Posterior vena cava (tissue), 2 donors: Measurements from ENCODE around the gene NPR2. TPM values are rescaled to one million over a fixed set of nuclear protein-coding genes. Genes with fewer than 3 reads are reported as not detected.

Experiments used
- DNase-seq: peaks from one replicate; pipeline ENCODE4 v3.0.0-alpha.2; 2020; ENCODE audit warnings: low spot score
- intact Hi-C, 2 donors: fragments of 100-400 bp; cut with DNase I; formaldehyde crosslinking; loops; one replicate each; pipeline versions ENCODE4 v1.14.1 to v1.14.2; 2022 to 2023
- total RNA-seq, 2 donors: library from RNA; stranded (reverse); fragmentation: NEBNext Ultra II Directional; extraction: Animal tissue kit (Norgen Biotek cat#: 25700); gene quantifications; one replicate each; pipeline ENCODE4 v1.2.1, GENCODE V29; 2021
- donor health status: DM: yes; HTN: yes; CAD: no.
- donor health status: DM: yes; HTN: yes; CAD: no.

NPR2 gene
- total RNA-seq, 2 donors from 2014 or later: 27.4 to 47.1 TPM

DNA sequence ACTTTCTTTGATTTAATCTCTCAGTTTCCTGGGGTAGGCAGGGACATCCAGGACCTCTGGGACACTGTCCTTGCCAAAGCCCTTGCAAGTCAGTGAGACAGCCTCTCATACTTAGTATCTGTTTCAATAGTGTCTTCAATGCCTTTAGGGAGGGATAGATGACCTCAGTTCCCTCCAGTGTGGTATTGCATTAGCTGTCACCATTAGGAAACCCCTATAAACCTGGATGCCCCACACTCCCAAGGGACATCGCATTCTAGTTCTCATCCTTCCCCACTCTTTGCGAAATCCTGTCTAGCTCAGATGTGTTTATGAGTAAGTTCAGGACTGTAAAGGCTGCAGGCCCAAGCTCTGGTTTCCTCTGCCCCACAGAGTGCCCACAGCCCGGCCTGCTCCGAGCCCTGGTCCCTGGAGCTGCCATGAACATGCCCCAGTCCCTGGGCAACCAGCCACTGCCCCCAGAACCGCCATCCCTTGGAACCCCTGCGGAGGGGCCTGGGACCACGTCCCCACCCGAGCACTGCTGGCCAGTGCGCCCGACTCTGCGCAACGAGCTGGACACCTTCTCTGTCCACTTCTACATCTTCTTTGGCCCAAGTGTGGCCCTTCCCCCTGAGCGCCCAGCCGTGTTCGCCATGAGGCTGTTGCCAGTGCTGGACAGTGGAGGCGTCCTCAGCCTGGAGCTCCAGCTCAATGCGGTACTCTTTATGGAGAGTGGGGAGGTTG, 50.8 kb downstream of the NPR2 start:
- peak; percentile 66 for DNase-seq
- intact Hi-C loops: loop anchor here in 1 of 2 donors (10.0 kb wide), 1 partner anchor 737 kb away; the partner anchor contains the start of gene STOML2

GRCh38 chr9:35842795-35843194, 51.4 kb downstream of the NPR2 start:
- intact Hi-C loops: loop anchor here in 1 of 2 donors (10.0 kb wide), 1 partner anchor 738 kb away; the partner anchor contains the start of gene STOML2
- no peak for DNase-seq

DNA sequence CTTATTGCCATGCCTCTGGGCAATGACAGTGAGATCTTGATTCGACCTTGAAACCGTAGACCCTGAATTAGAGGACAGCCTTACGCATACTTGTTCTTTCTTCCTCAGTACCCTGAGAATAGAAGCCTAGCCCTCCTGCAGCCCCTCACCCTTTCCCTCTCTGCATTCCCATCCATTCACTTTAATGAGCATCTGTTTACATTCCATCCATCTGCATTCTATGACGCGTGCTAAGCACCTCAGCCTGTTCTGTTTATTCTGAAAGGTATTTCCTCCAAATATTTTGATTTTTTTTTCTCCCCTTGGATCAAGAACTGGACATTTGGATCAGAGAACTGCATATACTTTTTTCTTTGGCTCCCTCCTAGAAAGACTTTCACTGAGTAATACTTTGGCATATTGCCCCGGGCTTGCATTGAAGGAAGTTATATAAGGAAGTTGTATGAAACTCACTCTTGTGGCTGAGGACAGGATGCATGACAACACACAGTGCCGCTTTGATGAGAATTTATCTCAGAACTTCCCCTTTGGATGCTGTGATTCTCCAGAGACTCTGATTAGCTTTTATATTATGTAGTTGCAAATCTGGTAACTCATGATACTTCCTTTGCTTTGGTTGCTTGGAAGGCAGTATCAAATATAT, 53.4 kb downstream of the NPR2 start:
- intact Hi-C loops: loop anchor here in 1 of 2 donors (10.0 kb wide), 1 partner anchor 740 kb away; the partner anchor contains the start of gene STOML2
- DNase-seq: peak; percentile 25

GRCh38 chr9:35845824-35846771, 54.7 kb downstream of the NPR2 start:
- DNase-seq: peak; percentile 68
- intact Hi-C loops: loop anchor here in 1 of 2 donors (10.0 kb wide), 1 partner anchor 741 kb away; the partner anchor contains the start of gene STOML2

DNA sequence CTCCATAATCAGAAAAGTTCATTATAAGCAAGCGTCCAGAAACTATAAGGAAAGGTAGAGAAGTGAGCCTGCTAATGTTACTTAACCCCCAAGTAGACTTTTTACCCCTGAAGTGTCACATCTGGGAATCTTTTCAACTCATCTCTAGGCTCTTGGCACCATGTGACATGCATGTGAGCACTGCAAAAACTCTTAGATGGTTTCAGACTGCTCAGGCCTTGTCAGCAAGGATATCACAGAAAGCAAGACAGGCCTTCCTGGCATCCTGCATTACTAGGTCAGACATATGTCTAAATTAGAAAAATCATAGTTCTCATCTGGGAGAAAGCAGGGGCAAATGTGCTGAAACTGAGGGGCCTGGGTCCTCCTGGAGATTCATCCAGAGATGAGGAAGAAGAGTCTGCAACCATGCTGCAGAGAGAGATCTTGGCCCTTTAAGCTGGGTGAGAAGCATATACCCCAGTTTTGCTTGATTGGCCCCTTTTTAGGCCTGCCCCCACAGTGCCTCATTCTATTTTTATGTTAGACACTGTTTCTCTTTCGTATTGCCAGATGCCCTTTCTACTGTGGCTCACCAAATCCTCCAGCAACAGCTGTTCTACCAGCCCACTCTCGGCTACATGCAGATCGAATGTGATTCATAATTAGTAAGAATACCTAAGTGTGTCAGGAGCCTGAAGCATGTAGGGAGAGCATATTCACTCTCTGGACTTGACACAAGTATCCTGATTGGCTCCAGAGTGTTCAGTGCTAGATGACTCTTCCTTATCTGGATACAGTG, 56.6 kb downstream of the NPR2 start:
- DNase-seq: no peak

DNA sequence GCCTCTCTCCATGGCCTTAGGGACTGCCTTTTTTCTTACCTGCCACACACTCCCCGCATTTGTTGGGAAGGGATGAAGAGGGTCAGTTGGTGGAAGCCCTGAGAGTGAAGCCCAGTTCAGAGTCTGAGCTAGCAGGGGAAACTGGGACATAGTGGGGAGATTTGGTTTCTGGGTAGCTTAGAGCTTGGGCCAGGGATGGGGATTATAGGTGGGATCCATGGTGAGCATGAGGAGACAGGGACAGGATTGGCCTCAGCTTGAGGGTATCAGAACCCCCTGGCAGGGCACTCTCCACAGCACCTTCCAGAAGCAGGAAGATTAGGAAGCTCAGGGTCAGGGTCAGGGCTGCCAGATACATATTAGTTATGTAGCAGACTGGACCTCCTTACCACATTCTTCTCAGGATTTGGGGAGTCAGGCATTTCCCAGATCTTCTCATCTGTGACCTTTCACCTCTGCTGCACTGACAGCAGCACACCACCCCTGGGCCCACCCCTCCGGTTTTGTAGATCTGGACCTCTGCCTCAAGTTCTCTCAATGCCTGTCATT, 61.0 kb downstream of the NPR2 start:
- intact Hi-C loops: no loop called here
- DNase-seq: peak; percentile 19

More for the DNA sequence above, 56.6 kb downstream of the NPR2 start:
- intact Hi-C loops: loop anchor here (1.0 to 10.0 kb wide), 2 partner anchors 56 to 743 kb away; partner anchors contain the start of gene STOML2 (in 1 of the 2)

DNA sequence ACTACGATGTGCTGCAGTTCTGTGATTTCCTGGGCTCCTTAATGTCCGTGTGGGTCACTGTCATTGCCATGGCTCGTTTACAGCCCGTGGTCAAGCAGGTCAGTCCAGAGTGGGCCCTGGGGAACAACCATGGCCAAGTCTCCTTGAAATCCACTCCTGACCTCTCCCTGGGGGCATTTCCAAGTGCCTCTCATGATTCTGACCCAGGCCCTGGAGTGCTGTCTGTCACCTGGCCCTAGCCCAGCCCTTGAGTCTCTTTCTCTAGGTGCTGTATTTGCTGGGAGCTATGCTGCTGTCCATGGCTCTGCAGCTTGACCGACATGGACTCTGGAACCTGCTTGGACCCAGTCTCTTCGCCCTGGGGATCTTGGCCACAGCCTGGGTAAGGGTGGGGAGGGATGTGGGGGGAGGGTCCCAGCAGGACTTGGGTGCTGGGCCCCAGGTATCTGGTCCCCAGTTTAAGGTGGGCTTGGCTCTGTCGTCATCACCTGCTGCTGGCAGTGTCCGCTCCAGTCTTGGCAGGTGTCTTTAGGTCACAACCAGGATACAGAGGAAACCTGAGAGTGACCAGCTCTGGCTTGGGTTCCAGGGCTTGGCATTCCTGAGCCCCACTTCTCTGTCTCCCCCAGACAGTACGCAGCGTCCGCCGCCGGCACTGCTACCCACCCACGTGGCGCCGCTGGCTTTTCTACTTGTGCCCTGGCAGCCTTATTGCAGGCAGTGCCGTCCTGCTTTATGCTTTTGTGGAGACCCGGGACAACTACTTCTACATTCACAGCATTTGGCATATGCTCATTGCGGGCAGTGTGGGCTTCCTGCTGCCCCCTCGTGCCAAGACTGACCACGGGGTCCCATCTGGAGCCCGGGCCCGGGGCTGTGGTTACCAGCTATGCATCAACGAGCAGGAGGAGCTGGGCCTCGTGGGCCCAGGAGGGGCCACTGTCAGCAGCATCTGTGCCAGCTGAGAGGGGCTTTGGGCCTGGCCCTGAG, 61.8 kb downstream of the NPR2 start:
- peak; percentile 80 for DNase-seq
- intact Hi-C loops: no loop called here

- DNase-seq: peak; percentile 26
Observed at GRCh38 chr9:35854091-35854762, 62.8 kb downstream of the NPR2 start.

DNA sequence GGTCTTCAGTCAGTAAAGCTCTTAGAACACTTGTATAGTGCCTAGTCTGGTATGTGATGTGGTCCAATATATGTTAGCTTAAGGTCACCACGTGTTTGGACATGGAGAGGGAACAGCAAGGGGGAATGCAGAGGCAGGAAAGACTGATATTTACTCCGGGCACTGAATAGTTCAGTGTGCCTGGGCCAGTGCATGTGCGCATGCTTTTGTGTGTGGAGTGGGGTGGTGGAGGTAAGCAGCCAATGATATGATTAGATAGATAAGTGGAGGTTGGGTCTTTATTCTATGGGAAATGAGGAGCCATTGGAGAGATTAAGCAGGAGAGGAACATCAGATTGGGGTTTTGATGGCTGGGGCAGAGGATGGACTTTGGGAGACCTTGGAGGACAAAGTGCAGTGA, 64.8 kb downstream of the NPR2 start:
- DNase-seq: no peak
- intact Hi-C loops: no loop called here

More at GRCh38 chr9:35854091-35854762, 62.8 kb downstream of the NPR2 start:
- intact Hi-C loops: no loop called here

DNA sequence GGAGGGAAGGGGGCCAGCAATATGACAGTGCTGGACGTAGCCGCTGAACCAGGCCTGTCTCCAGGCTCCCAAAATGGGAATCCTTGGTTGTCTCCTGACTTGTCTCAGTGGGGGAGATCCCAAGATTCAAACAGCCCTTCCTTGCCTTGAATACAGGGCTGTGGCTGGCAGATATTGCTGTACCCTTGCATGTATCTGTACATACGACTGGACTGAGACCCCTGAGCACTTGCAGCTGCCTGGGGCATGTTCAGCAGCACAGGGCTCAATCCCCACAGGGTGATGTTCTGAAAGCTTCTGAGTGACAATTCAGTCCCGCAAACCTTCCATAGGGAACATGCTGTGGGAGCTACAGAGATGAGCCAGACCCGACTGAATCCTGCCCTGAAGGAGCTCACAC, 65.5 kb downstream of the NPR2 start:
- DNase-seq: peak; percentile 43

GRCh38 chr9:35858458-35858857, 67.1 kb downstream of the NPR2 start:
- intact Hi-C loops: no loop called here

More for the DNA sequence above, 65.5 kb downstream of the NPR2 start:
- intact Hi-C loops: no loop called here

More at GRCh38 chr9:35858458-35858857, 67.1 kb downstream of the NPR2 start:
- DNase-seq: peak; percentile 30

Other genes with a start within 250 kb of the NPR2 start
- 10 to 100 TPM; 50.8 to 61.1 TPM for gene TESK1, start 186.3 kb upstream of the NPR2 start, total RNA-seq
- 1 to 10 TPM; 2.8 to 4.2 TPM for gene CD72, start 173.2 kb upstream of the NPR2 start, total RNA-seq
- gene SIT1, start 140.7 kb upstream of the NPR2 start, total RNA-seq: under 1 TPM; 0.24 to 0.56 TPM
- gene RMRP, start 133.6 kb upstream of the NPR2 start, total RNA-seq: over 10,000 TPM; 18,238 to 21,166 TPM
- 10 to 100 TPM; 54.6 to 60.3 TPM for gene CCDC107, start 133.3 kb upstream of the NPR2 start, total RNA-seq
- gene ARHGEF39, start 126.4 kb upstream of the NPR2 start, total RNA-seq: under 1 TPM; 0.29 to 0.46 TPM
- 1 to 10 TPM in 1 of 2 donors, not detected in 1; 1.2 TPM for gene CA9, start 117.7 kb upstream of the NPR2 start, total RNA-seq
- 1,000 to 10,000 TPM; 2,096 to 3,529 TPM for gene TPM2, start 101.7 kb upstream of the NPR2 start, total RNA-seq
- 100 to 1,000 TPM; 816 to 836 TPM for gene TLN1, start 59.4 kb upstream of the NPR2 start, total RNA-seq
- gene CREB3, start 58.9 kb upstream of the NPR2 start, total RNA-seq: 10 to 100 TPM; 41.7 to 53.0 TPM
- 10 to 100 TPM; 50.1 to 57.7 TPM for gene GBA2, start 42.4 kb upstream of the NPR2 start, total RNA-seq
- gene RGP1, start 42.3 kb upstream of the NPR2 start, total RNA-seq: 10 to 100 TPM; 27.8 to 29.5 TPM
- gene MSMP, start 37.3 kb upstream of the NPR2 start, total RNA-seq: 1 to 10 TPM in 1 of 2 donors, not detected in 1; 1.7 TPM
- gene SPAG8, start 20.7 kb downstream of the NPR2 start, total RNA-seq: 1 to 10 TPM in 1 of 2 donors, under 1 TPM in 1; 0.76 to 3.1 TPM
- gene HINT2, start 23.5 kb downstream of the NPR2 start, total RNA-seq: 10 to 100 TPM; 20.0 to 26.8 TPM
- gene FAM221B, start 37.1 kb downstream of the NPR2 start, total RNA-seq: not detected
- 10 to 100 TPM; 16.1 to 18.5 TPM for gene TMEM8B, start 37.6 kb downstream of the NPR2 start, total RNA-seq
- not detected for gene OR13J1, start 78.8 kb downstream of the NPR2 start, total RNA-seq
- 10 to 100 TPM in 1 of 2 donors, 1 to 10 TPM in 1; 4.8 to 20.1 TPM for gene HRCT1, start 114.6 kb downstream of the NPR2 start, total RNA-seq
- gene SPAAR, start 117.9 kb downstream of the NPR2 start, total RNA-seq: 1 to 10 TPM; 2.5 to 4.0 TPM
- gene OR2S2, start 166.6 kb downstream of the NPR2 start, total RNA-seq: not detected
- 10 to 100 TPM; 20.1 to 30.3 TPM for gene RECK, start 245.3 kb downstream of the NPR2 start, total RNA-seq